Stimulated activated CD4-positive, alpha-beta T cell treated with anti-CD3 and anti-CD28 coated beads, TNF-alpha, amount 100 ng/mL, for 1 hour (primary cell): Measurements from ENCODE around the gene UBR2.
"Not testable (repeated sequence)": the region's sequence is repeated elsewhere in the genome, so short reads cannot be mapped to it uniquely, and the experiment has no call there.

Experiments used
- DNase-seq, 3 donors: peaks; one replicate each; pipeline ENCODE4 v3.0.0-alpha.2; 2020; ENCODE audit warnings: low read depth in 3 of 3, low spot score in 1 of 3

The UBR2 gene

GRCh38 chr6:42692137-42692911 is 128.5 kb downstream of the UBR2 start:
- no peak for DNase-seq

GRCh38 chr6:42693725-42694323 is 130.0 kb downstream of the UBR2 start:
- DNase-seq: no peak

DNA sequence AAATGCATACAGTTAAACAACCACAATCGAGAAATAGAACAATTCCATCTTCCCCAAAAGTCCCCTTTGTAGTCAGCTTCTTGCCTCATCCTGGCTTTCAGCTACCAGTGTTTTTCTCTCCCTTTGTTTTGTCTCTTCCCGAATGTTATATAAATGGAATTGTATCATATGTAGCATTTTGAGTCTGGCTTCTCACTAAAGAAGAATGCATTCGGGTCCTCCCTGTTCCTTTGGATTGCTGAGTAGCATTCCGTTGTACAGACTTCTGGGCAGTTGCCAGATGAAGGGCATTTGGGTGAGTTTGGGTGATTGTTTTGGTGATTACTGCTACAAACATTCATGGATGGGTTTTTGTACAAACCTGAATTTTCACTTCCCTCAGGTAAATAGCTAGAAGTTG is 130.8 kb downstream of the UBR2 start:
- no peak for DNase-seq

- no peak for DNase-seq
Measured at GRCh38 chr6:42696526-42697267, 132.9 kb downstream of the UBR2 start.

GRCh38 chr6:42697268-42697655 is 133.4 kb downstream of the UBR2 start:
- DNase-seq: no peak

- no peak for DNase-seq
Measured at GRCh38 chr6:42698217-42698616, 134.4 kb downstream of the UBR2 start.

DNA sequence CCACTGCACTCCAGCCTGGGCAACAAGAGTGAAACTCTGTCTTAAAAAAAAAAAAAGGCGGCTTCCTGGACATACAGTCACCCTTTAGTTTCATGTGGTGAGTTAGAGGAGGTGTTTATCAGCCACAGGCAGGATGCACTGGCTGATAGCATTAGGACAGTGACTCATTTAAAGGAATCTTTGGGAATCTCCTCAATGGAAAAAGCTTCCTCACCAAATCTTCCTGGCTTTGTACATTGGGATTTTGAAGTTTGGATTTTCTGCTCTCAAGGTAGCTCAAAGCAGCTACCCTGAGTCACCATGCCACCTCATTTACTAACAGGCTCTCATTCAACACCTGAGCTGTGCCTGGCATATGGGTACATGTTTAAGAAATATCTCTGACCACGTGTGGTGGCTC is 138.4 kb downstream of the UBR2 start:
- DNase-seq: no peak

DNA sequence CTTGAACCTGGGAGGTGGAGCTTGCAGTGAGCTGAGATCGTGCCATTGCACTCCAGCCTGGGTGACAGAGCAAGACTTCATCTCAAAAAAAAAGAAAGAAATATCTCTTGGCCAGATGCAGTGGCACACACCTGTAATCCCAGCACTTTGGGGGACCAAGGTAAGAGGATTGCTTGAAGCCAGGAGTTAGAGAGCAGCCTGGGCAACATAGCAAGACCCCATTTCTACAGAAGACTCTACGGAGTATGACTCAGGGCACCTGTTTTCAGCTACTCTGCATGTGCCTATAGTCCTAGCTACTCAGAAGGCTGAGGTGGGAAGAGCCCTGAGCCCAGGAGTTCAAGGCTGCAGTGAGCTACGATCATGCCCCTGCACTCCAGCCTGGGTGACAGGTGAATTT is 139.0 kb downstream of the UBR2 start:
- not testable (repeated sequence) for DNase-seq

DNA sequence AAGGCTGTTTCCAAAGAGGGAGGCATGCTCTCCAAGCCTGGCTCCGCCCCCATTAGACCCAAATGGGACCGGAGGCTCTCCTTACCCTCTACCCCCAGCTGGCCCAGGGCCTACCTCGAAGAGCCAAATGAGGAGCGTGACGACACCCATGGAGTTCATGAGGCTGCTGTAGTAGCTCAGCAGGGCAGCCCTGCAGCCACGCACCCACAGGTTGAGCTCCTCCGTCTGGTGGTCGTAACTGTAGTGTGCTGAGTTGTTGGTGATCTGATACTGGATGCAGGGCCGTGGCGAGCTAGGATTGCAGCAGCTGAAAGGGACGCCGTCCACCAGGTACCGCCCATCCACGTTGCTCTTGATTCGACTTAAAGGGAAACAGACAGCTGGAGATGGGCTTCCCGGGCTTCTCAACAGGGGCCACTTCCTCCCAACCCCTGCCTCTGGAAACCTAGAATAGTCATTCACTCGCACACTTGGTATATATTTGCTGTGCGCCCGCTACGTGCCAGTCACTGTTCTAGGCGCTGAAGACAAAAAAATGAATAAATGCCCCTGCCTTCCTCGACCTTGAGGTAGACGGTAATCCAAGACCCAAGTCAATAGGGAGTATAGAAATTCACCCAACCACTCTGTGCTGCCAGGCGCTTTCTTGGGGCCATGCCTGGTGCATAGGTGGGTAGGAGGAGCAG is 140.6 kb downstream of the UBR2 start:
- DNase-seq: no peak

- no peak for DNase-seq
Measured at GRCh38 chr6:42704937-42705374, 141.1 kb downstream of the UBR2 start.

DNA sequence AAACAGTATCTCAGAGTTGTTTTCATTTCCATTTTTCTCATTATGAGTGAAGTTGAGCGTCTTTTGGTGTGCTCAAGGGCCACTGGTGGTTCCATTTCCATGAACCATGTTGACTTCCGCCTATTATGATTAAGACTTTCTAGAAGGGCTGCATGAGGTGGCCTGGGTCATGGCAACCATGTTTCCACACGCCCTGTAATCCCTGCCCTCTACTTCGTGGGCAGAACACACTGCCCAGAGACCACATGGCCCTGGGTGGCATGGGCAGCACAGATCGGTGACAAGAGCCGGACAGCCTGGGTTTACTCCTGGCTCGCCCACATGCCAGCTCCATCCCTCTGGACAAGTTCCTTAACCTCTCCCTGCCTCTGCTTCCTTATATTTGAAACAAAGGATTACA is 143.8 kb downstream of the UBR2 start:
- DNase-seq: no peak

DNA sequence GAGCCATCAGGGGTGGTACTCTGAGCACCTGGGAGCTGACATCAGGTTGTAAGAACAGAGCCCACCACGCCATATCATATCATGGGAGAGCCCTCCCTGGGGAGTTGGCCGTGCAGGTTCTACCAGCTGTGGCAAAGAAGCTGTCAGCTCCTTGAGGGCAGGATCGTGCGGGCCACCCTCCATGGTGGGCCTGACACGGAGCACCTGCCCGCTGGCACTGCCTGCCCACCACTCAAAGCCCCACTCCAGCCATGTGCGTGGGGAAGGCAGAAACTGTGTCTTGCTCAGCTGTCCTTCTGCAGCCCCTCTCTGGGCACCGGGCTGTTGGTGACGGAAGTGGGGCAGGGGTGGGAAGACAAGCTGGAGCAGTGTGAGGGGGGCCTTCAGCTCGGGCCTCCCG is 144.3 kb downstream of the UBR2 start:
- DNase-seq: no peak

GRCh38 chr6:42709871-42710270 is 146.0 kb downstream of the UBR2 start:
- DNase-seq: no peak

GRCh38 chr6:42710316-42710715 is 146.5 kb downstream of the UBR2 start:
- no peak for DNase-seq

DNA sequence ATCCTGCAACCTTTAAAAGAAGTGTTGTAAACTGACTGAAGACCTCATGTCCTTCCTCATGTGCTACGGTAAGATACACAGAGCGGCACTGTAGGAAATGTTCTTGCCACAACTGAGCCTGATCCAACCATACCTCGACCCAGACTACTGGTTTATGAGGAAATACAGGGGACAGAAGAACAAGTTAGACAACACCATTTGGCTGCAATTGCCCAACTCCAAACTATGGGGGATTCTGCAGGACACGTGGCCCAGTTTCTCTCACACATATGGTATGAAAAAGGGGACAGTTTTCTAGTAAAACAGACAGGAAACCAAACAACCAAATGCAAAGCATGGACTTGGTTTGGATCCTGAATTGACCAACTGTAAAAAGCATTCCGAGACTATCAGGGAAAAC is 148.1 kb downstream of the UBR2 start:
- DNase-seq: no peak

GRCh38 chr6:42714098-42714761 is 150.4 kb downstream of the UBR2 start:
- DNase-seq: no peak

GRCh38 chr6:42715871-42716270 is 152.0 kb downstream of the UBR2 start:
- no peak for DNase-seq

GRCh38 chr6:42720739-42721138 is 156.9 kb downstream of the UBR2 start:
- no peak for DNase-seq

- DNase-seq: no peak
Measured at GRCh38 chr6:42722497-42722896, 158.7 kb downstream of the UBR2 start, which contains the start of gene PRPH2. Gene PRPH2 (minus strand): TSS chr6:42722597. CDS start chr6:42722334, 263 bp downstream.

DNA sequence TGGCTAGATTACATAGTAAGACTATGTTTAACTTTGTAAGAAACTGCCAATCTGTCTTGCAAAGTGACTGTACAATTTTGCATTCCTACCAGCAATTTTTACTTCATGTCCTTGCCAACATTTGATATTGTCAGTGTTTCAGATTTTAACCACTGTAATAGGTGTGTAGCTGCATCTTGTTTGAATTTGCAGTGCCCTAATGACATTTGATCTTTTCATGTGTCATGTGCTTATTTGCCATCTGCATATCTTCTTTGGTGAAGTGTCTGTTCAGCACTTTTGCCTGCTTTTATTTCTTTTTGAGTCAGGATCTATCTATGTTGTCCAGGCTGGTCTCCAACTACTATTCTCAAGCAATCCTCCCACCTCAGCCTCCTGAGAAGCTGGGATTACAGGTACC is 161.0 kb downstream of the UBR2 start:
- no peak for DNase-seq

GRCh38 chr6:42726026-42726425 is 162.2 kb downstream of the UBR2 start:
- no peak for DNase-seq
